HG02970 (cell line): ENCODE measurements around the gene FANCF.

Experiments used
- ATAC-seq: cut with Tn5 transposase; IDR thresholded peaks from one replicate; pipeline ENCODE4 v1.9.1; 2021; ENCODE audit warnings: mild to moderate bottlenecking, moderate library complexity, moderate number of reproducible peaks; ENCODE audit not compliant: unreplicated experiment, low FRiP score

FANCF gene

GRCh38 chr11:22626573-22627239 is 1.1 kb upstream of the FANCF start:
- no peak for ATAC-seq

- peak; percentile 46 for ATAC-seq
Measured at GRCh38 chr11:22624742-22625447, 728 bp downstream of the FANCF start.

- no peak for ATAC-seq
Measured at GRCh38 chr11:22617868-22618267, 7.8 kb downstream of the FANCF start.

GRCh38 chr11:22603933-22604332 is 21.7 kb downstream of the FANCF start:
- ATAC-seq = no peak

GRCh38 chr11:22602504-22602903 is 23.1 kb downstream of the FANCF start:
- ATAC-seq = no peak

GRCh38 chr11:22599458-22599857 is 26.2 kb downstream of the FANCF start:
- ATAC-seq = no peak

GRCh38 chr11:22597062-22597461 is 28.6 kb downstream of the FANCF start:
- no peak for ATAC-seq

- ATAC-seq = no peak
Measured at GRCh38 chr11:22584976-22585375, 40.6 kb downstream of the FANCF start.

- no peak for ATAC-seq
Measured at GRCh38 chr11:22583963-22584492, 41.6 kb downstream of the FANCF start.

- no peak for ATAC-seq
Measured at GRCh38 chr11:22582151-22582410, 43.5 kb downstream of the FANCF start.

- no peak for ATAC-seq
Measured at GRCh38 chr11:22581354-22582150, 44.1 kb downstream of the FANCF start.

GRCh38 chr11:22577854-22578253 is 47.8 kb downstream of the FANCF start:
- no peak for ATAC-seq
